HL-60/S4 (cell line): ENCODE data around the gene LTO1.

Source experiments
- in situ Hi-C: fragments of 300-500 bp; cut with MboI; formaldehyde crosslinking; loops from 2 replicates; pipeline ENCODE4 v1.14.3; 2022; ENCODE audit warnings: low sequenced_read_pairs

Gene LTO1, protein sequence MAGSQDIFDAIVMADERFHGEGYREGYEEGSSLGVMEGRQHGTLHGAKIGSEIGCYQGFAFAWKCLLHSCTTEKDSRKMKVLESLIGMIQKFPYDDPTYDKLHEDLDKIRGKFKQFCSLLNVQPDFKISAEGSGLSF

DNA sequence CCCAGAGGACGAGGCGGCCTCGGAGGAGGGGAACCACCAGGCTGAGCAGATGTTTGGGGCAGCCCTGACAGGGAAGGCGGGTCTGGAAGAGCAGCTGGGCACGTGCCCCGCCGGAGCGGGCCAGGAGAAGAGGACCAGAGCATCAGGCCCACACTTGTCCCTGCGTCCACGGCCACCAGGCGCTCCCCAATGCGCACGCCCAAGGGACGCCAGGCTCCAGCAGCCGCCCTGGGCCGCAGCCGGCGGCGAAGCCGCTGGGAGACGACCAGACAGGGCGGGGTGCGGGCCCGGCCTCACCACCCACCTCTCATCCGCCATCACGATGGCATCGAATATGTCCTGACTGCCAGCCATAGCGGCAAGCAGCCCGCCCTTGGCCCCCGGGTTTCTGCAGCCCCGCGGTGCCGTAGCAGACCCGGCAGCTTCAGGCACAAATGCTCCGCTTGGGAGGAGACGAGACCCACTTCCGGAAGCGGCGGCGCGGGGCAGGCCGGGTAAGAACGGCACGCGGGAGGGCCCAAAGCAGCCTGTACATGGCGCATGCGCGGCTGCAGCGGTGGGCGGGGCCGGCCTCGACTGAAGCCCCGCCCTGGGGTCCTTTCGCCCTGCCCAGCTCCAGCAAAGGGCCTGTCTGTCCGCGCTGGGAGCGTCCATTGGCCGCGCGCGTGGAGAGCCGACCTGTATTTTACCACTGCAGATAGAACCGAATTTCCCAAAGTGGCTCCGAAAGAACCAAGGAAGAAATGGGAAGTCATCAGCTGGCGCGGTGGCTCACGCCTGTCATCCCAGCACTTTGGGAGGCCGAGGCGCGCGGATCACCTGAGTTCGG, at the start of gene LTO1:
LTO1 (minus strand) TSS at position 468 of the 829 bp plus-strand sequence; CDS start at position 354, 114 bp downstream.
- in situ Hi-C loops: no loop called here

DNA sequence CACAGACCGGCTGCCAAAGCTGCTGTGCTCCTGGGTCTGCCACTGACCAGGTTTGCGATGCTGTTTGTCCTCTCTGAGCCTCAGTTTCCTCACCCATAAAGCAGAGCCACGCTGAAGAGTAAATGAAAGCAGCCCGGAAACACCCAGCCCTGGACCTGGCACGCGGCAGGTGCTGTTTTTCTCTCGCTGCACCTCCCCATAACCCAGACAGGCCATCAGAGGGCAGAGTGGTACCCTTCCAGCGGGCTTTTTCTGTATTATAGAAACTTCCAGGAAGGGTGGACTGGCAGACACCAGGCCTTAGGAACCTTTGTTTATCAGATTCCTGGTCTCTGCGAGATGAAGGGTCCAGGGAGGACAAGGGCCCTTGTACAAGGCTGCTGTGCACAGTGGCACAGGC, 46.6 kb upstream of the LTO1 start:
- in situ Hi-C loops: loop anchor here (25.0 kb wide), 1 partner anchor 741 kb away; no protein-coding TSS in a partner anchor

DNA sequence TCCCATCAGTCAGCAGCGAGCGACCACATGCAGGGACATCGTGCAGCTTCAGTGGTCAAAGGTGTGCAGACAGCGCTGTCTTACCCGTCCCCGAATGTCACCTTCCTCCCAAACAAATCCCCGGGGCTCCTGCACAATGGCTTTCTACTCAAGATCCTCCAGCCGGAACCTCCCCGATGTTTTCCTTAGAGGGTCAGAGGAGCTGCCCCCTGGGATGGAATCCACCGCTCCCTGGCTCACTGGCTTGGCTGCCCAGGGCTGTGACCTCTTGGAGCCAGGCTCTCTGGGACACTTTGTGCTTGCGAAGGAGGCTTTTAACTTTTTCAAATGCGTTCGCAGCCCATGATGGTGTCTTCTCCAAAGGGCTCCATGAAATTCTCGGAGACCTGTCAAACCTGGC, 46.0 kb upstream of the LTO1 start:
- in situ Hi-C loops: loop anchor here (25.0 kb wide), 1 partner anchor 741 kb away; no protein-coding TSS in a partner anchor

DNA sequence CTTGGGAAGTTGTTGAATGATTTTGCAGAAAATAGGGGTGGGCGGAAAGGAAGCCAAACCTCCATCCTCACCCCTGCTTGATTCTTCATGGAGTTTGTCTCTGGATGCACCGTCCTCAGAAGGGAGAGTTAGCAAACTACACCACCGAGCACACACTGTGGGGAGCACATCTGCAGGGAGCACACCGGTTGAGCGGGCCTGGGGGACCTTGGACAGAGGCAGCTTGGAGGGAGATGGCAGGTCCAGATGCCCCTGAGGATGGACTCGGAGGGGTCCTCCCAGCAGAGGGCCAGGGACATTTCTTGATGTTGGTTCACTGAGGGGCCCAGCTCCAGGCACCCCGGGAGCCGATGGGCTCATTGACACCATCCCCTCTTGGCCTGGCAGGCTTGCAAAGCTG, 43.8 kb upstream of the LTO1 start:
- in situ Hi-C loops: loop anchor here (25.0 kb wide), 1 partner anchor 743 kb away; no protein-coding TSS in a partner anchor

DNA sequence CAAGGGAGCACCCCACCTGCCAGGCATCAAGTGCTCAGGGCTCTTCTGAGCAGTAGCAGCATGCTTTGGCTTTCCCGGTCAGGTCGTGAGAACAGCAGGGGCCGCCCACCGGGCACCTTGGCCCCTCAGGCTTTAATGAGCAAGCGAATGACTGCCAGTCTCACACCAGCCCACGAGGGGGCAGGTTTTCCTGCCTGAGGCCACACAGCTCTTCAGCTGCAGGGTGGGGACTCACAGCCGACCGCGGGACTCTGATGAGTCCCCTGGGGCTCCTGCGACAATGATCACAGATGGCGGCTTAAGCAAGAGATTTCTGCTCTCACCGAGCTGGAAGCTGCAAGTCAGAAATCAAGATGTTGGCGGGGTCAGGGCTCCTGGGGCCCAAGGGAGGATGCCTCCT, 43.0 kb upstream of the LTO1 start:
- in situ Hi-C loops: loop anchor here (25.0 kb wide), 1 partner anchor 744 kb away; no protein-coding TSS in a partner anchor

DNA sequence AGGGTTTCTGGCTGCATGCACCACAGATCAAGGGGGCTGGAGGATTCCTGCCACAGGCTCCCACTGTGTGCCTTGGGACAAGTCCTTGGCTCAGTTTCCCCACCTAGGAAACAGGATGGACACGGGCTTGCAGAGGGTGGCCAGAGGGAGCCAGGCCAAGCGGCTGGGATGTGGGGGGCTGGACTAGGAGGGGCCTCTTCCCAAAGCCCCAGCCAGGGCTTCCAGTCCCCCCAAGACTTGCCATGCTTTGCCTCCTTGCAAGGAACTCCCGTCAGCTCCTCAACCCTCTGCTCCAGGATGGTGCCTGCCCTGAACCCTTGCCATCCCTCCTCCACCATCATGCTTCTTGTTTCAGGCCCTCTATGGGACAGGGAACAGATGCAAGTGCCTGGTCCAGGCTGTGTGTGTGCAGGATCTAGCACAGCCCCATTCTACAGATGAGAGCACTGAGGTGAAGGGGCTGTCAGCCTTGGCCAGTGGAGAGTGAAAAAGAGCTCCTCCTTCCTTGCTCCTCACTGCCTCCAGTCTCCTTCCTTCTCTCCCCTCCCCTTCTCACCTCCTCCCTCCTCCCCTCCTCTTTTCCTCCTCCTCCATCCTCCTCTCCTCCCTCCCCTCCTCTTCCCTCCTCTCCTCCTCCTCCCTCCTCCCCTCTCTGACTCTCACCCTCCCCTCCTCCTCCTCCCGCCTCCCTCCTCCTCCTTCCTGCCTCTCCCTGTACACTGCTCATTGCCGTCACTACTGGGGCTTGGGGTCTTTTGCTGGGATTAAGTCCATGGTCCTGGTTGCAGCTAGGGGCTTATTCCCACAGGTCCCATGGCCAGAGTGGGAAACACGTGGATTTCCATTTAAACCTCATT, 42.0 kb upstream of the LTO1 start:
- in situ Hi-C loops: loop anchor here (25.0 kb wide), 1 partner anchor 745 kb away; no protein-coding TSS in a partner anchor

DNA sequence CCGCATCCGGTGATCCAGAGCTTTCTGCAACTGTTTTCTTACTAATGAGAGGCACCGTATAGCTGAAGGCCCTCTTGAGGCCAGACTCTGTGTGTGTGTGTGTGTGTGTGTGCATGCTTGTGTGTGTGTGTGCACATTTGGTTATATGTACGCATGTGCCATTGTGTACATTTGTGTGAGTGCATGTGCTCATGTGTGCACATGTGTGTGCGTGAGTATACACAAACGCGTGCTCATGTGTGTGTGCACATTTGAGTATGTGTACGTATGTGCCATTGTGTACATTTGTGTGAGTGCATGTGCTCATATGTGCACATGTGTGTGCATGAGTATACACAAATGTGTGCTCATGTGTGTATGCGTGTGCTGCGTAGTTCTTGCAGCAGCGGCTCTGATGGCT, 40.9 kb upstream of the LTO1 start:
- in situ Hi-C loops: loop anchor here (25.0 kb wide), 1 partner anchor 746 kb away; no protein-coding TSS in a partner anchor

DNA sequence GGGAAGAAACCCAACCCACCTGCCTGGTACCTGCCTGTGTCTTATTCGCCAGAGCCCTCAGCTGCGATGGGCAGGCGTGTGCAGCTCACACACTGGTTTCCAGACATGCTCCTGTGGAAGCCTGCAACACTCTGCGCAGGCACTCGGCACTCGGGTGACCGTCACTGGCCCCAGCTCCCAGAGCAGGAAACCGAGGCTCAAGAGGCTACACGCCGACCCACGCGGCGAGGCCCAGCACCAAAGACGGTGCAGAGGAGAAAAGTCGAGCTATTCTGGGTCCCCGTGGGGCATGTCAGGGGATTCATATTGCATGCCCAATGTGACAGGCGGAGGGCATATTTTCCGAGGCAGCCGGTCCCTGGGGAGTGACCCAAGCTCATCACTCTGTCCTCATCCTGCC, 40.3 kb upstream of the LTO1 start:
- in situ Hi-C loops: loop anchor here (25.0 kb wide), 1 partner anchor 747 kb away; no protein-coding TSS in a partner anchor

DNA sequence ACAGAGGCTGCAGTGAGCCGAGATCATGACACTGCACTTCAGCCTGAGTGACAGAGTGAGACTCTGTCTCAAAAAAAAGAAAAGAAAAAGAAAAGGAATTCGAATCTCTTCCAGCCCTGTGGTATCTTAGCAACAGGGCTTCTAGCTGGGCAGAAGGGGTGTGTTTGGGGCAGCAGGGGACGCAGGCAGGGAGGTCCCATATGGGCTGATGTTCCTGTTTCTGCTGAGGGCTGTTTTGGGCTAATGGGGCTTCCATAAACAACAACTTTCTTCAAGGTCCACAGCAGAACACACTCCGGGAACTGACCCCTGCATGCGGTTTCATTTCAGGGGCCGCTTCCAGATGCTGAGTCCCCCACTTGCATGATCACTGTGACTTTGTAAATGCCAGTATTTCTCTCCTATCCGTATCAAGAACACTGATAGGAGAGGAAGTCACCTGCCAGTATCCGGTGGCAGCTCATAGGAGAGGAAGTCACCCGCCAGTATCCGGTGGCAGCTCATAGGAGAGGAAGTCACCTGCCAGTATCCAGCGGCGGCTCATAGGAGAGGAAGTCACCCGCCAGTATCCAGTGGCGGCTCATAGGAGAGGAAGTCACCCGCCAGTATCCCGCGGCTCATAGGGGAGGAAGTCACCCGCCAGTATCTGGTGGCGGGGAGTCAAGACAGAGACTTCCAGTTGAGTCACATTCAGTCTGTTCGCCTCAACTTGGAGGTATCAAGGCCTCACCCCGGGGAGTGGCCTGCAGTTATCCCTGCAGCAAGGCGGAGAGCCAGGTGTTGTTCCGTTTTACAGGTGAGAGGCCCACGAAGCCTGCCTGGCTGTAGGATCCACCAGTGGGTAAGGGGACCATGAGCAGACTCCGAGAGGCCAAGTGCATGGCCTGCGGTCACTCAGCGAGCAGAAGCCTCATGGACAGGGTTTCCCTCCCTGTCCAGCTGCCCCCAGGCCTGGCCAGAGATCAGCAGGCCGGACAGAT, 37.0 kb upstream of the LTO1 start:
- in situ Hi-C loops: loop anchor here (25.0 kb wide), 1 partner anchor 750 kb away; no protein-coding TSS in a partner anchor

DNA sequence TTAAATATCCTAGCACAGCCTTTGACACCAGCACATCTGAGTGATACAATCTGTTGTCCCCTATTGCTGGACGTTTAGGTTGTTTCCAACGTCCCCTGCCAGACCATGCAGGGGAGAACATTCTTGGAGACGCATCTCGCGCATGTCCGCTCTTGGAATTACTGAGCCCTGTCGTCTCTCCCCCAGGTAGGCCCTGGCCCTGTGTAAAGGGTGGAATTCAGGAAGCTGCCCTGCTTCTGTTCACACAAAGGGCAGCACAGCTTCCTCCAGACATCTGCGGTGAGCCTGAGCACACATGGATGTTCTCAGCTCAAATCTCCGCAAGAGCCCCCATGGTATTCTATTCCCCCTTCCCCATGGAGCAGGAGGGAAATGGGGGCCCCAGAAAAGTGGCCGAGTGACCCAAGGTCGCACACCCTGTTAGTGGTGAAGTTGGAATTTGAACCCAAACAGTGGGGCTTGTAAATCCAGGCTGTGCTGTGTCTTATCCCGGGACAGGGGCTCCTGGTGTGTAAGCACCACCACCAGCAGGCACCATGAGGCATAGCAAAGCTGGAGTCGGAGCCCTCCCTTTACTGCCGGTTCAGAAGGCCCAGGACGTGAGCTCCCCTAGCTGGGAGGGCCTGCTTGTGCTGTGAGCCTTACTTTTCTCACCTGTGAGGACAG, 33.7 kb upstream of the LTO1 start:
- in situ Hi-C loops: loop anchor here (25.0 kb wide), 1 partner anchor 753 kb away; no protein-coding TSS in a partner anchor

DNA sequence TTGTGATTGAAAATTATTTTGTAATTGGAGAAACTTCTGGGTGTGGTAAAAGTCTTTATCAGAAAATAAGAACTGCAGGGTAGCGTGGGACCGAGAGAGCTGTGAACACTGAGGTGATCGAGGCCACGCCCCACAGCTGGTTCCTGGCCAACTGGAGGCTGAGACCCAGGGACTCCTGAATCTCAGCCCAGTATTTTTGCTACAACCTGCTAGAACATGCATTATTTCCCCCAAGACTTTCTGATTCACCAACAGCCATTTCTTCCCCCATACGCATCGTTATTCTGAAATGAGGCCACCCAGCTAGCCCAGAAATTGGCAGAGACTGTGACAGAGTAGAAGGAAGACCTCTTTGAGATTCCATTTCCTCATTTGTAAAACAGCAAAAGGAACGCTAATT, 32.0 kb upstream of the LTO1 start:
- in situ Hi-C loops: loop anchor here (25.0 kb wide), 1 partner anchor 755 kb away; no protein-coding TSS in a partner anchor

DNA sequence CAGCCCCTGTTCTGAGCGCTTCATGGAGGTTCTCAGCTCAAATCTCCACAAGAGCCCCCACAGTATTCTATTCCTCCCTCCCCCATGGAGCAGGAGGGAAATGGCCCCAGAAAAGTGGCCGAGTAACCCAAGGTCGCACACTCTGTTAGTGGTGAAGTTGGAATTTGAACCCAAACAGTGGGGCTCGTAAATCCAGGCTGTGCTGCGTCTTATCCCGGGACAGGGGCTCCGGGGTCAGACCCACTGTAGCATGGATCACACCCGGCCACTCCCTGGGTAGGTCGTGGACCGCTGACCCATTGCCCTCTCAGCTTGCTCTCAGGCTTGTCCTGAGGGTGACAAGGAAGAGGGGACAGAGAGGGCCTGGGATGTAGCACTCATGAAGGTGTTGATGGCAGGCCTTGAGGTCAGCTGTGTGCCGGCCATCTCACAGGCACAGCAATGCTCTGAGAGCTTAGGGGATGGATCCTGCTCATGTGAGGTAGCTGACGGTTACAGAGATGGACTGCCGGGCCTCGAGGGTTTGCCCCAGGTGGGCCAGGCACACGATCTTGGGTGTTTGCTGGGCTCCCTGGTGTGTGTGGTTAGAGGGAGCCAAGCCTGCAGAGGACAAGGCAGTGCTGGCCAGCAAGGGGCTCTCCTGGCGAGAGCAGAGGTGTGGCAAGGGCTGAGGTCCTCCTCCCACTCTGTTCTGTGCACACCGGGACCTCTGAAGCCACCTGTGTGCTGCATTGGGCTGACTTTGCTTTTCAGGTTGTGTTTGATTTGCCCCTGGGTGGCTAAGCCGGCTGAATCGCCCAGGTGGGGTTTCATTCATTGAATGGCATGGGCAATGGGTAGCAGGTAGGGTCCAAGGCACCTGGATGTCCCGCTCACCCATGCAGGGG, 31.0 kb upstream of the LTO1 start:
- in situ Hi-C loops: loop anchor here (25.0 kb wide), 1 partner anchor 756 kb away; no protein-coding TSS in a partner anchor

DNA sequence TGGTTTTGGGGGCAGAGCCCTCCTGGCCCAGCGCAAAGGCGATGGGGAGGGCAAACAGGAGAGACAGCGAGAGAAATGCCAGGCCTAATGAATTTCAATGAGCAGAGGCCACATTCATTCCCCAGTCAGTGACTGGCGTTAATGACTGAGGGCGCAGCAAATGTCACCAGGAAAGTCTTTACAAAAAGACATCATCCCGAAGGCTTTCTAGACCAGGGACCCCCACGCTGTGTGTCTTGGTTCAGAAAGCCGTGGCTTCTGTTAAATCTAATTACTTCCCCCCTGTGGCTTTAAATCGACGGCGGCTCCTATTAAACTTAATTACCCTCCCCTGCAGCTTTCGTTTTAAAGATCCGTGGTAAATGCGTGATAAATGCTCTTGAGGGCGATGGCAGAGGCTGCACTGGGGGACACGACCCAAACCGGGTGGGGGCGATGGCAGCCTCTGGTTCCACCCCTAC, 30.2 kb upstream of the LTO1 start:
- in situ Hi-C loops: loop anchor here (25.0 kb wide), 1 partner anchor 757 kb away; no protein-coding TSS in a partner anchor

DNA sequence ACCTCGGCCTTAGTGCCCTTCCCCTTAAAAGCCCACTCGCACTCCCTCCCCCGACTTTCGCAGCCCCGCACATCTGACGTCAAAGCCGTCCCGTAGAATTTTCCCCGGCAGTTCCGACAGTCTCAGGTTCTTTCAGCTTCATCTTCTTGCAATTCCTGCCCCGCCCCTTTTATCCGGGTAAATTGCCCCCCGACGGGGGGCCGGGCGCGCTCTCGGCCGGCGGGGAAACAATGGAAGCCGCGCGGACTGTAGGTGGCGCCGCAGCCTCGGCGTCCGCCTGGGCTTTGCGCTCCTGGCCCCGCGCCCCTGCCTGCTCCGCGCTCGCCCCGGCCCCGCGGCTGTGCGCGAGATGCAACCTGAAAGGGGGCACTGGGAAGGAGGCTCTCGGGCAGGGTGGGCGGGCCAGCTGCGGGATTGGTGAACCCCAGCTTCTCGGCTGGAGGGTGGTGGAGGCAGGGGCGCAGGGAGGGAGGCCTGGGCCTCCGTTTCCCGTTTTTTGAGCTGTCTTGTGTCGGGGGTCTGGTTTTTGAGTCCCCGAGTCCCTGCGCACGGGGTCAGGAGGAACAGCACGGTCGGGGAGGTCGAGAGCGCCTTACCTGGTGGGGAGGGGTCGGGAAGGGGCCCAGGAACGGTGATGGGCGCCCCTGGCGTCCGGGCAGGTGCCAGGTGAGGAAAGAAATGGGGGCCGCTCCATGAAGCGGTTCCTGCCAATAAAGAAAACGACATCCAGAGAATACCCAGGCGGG, 29.5 kb upstream of the LTO1 start:
- in situ Hi-C loops: loop anchor here (25.0 kb wide), 1 partner anchor 758 kb away; no protein-coding TSS in a partner anchor

DNA sequence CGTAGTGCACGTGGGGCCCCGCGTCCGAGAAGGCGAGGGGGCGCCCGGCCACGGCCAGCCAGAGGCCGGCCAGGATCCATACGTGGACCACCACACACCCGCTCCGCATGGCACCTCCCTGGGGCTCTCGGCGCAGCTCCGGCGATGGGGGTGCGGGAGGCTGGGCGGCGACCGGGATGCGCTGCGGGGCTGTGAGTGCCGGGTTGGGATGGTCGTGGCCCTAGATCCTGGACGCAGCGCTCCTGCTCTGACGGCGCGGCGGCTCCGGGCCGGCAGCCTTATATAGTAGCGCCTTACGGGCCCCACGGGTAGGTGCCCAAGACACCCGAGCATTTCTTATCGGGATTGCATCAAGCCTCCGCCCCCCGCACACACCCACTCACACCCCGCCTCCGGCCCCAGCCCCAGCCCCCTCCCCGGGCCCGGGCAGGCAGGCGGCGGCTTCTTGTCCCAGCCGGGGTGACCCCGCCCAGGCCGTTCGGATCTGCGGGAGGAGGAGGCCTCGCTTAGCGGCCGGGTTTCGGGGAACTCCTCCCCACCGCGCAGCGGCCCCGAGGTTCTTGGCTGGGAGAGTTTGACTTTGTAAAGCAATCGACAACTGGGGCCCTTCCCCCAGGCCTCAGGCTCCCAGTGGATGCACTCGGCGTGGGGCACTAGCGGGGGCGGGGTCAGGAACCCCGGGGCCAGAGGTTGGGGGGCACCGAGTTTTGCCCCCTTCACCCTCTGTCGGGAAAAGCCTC, 28.8 kb upstream of the LTO1 start, which contains the start of gene FGF19:
FGF19 (minus strand) TSS at position 255 of the 740 bp plus-strand sequence; CDS start at position 109, 146 bp downstream.
- in situ Hi-C loops: loop anchor here (25.0 kb wide), 1 partner anchor 758 kb away; no protein-coding TSS in a partner anchor

DNA sequence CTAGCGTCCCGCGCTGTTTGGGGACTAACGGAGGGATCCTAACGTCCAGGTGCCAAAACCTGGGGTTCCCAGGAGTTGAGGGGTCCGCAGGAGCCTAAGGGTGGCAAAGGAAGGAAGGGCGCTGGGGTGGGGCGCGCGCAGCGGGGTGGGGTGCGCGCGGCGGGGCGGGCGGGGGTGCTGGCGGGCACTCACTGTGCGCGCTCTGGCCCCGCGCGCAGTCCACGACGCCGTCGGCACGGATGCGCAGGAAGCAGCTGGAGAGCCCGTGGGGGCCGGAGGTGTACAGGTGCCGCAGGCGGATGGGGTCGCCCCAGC, 28.3 kb upstream of the LTO1 start:
- in situ Hi-C loops: loop anchor here (25.0 kb wide), 1 partner anchor 759 kb away; no protein-coding TSS in a partner anchor
